ENCODE data around the gene RNPC3. TPM values are rescaled to one million over a fixed set of nuclear protein-coding genes. Genes with fewer than 3 reads are reported as not detected.

Gene RNPC3
- total and polyA plus RNA-seq, 9 of the 15 experiments (the other 6 are each of a cell fraction or from before 2014, with no cell fraction given): 5.4 to 31.4 (median 17.1) TPM

DNA sequence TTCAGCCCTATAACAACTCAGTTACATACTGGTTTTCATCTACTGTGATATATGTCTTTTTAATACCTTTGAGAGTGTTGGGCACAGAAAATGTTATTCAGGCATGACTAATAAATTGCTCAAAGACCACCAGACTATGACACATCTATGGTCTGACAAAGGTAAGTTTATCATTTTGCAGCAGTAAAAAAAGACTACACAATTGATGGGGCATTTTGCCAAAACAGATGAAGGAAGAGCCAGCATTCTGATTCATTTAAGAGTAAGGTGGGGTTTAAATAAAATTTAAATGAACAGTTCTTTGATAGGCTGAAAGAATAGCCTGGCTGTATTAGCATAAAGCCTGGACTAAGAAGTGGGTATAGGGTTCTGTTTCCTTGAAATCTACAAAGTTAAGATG, 8.8 kb upstream of the RNPC3 start:
- BruUV-seq (replicated peaks): no TSS peak
- H4K20me1 ChIP-seq (replicated peaks; ENCODE audit: control insufficient read depth, insufficient read depth, low read length): no peaks in the 10 kb centered on the region
- H3K27ac ChIP-seq (ENCODE audit: extremely low read depth, low read depth, low read length): no peak overlapping the region
- no peak overlapping the region for H2AFZ ChIP-seq (ENCODE audit: low read depth, low read length)
- no peak for ATAC-seq
- no peaks in the 10 kb centered on the region for H3K27me3 ChIP-seq (ENCODE audit: control insufficient read depth in 2 of 2, insufficient read depth in 2 of 2, low read length in 2 of 2)
- ChIA-PET POLR2A (interaction anchor here (0.7 kb wide), 1 partner anchor 298 kb away, joined by 3 read pairs; no protein-coding TSS in a partner anchor), CTCF (ENCODE audit: low intra/inter-chr PET ratio) (no interaction called here)
- no peak for DNase-seq (ENCODE audit: extremely low read depth in 1 of 4, low spot score in 3 of 4)
- no peaks in the 10 kb centered on the region for H3K36me3 ChIP-seq (ENCODE audit: control insufficient read depth, insufficient read depth, low read length)
- FAIRE-seq: no peak
- no peaks in the 10 kb centered on the region for H3K4me1 ChIP-seq (replicated peaks in 1 of 2; ENCODE audit: control insufficient read depth in 2 of 2, insufficient read depth in 2 of 2, low read length in 2 of 2)
- no peaks in the 10 kb centered on the region for H3K9me1 ChIP-seq (ENCODE audit: control insufficient read depth, insufficient read depth, low read length)
- in situ Hi-C loops (cut with MboI) (no loop called here), intact Hi-C loops (cut with micrococcal nuclease) (loop anchor here (10.0 kb wide), 1 partner anchor 412 kb away; the partner anchor contains the start of gene COL11A1)
- H3K4me3 ChIP-seq: no peak overlapping the region
- no peak overlapping the region for H3K4me2 ChIP-seq (ENCODE audit: insufficient read depth, low read length)
- H3K9me3 ChIP-seq (replicated peaks; ENCODE audit: control insufficient read depth, insufficient read depth, low read depth, low read length): no peaks in the 10 kb centered on the region
- no peak overlapping the region for H3K9ac ChIP-seq (ENCODE audit: insufficient read depth in 1 of 2, low read depth in 2 of 2, low read length in 2 of 2)
- H3K79me2 ChIP-seq (ENCODE audit: control insufficient read depth, insufficient read depth, low read length): no peaks in the 10 kb centered on the region
- TF ChIP-seq WHSC1 (IDR thresholded peaks at IDR 0.05; ENCODE audit: low read length) (no peak), NR2C2 (CRISPR knock-in tag; IDR thresholded peaks at IDR 0.05) (no peak), NR2C2 (tag; IDR thresholded peaks at IDR 0.05) (no peak), KDM5B (IDR thresholded peaks at IDR 0.05; ENCODE audit: insufficient replicate concordance, low read depth, low read length) (no peak), ETV6 (IDR thresholded peaks at IDR 0.05; ENCODE audit: borderline replicate concordance in 1 of 2, low read depth in 2 of 2, low read length in 1 of 2) (no peak), ETV6 (CRISPR knock-in tag; IDR thresholded peaks at IDR 0.05; ENCODE audit: borderline replicate concordance) (no peak), TGIF2 (CRISPR knock-in tag; IDR thresholded peaks at IDR 0.05) (no peak), RBM17 (IDR thresholded peaks at IDR 0.05; ENCODE audit: borderline replicate concordance, low read depth, low read length) (no peak), PREB (CRISPR knock-in tag; IDR thresholded peaks at IDR 0.05) (no peak), ZNF24 (IDR thresholded peaks at IDR 0.05) (no peak), PCBP1 (IDR thresholded peaks at IDR 0.05; ENCODE audit: low read depth, low read length, poor library complexity, severe bottlenecking) (no peak)
- TF ChIP-seq, protein P1, sequence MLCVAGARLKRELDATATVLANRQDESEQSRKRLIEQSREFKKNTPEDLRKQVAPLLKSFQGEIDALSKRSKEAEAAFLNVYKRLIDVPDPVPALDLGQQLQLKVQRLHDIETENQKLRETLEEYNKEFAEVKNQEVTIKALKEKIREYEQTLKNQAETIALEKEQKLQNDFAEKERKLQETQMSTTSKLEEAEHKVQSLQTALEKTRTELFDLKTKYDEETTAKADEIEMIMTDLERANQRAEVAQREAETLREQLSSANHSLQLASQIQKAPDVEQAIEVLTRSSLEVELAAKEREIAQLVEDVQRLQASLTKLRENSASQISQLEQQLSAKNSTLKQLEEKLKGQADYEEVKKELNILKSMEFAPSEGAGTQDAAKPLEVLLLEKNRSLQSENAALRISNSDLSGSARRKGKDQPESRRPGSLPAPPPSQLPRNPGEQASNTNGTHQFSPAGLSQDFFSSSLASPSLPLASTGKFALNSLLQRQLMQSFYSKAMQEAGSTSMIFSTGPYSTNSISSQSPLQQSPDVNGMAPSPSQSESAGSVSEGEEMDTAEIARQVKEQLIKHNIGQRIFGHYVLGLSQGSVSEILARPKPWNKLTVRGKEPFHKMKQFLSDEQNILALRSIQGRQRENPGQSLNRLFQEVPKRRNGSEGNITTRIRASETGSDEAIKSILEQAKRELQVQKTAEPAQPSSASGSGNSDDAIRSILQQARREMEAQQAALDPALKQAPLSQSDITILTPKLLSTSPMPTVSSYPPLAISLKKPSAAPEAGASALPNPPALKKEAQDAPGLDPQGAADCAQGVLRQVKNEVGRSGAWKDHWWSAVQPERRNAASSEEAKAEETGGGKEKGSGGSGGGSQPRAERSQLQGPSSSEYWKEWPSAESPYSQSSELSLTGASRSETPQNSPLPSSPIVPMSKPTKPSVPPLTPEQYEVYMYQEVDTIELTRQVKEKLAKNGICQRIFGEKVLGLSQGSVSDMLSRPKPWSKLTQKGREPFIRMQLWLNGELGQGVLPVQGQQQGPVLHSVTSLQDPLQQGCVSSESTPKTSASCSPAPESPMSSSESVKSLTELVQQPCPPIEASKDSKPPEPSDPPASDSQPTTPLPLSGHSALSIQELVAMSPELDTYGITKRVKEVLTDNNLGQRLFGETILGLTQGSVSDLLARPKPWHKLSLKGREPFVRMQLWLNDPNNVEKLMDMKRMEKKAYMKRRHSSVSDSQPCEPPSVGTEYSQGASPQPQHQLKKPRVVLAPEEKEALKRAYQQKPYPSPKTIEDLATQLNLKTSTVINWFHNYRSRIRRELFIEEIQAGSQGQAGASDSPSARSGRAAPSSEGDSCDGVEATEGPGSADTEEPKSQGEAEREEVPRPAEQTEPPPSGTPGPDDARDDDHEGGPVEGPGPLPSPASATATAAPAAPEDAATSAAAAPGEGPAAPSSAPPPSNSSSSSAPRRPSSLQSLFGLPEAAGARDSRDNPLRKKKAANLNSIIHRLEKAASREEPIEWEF (CRISPR knock-in tag; IDR thresholded peaks at IDR 0.05): no peak
- TF ChIP-seq, protein P2, sequence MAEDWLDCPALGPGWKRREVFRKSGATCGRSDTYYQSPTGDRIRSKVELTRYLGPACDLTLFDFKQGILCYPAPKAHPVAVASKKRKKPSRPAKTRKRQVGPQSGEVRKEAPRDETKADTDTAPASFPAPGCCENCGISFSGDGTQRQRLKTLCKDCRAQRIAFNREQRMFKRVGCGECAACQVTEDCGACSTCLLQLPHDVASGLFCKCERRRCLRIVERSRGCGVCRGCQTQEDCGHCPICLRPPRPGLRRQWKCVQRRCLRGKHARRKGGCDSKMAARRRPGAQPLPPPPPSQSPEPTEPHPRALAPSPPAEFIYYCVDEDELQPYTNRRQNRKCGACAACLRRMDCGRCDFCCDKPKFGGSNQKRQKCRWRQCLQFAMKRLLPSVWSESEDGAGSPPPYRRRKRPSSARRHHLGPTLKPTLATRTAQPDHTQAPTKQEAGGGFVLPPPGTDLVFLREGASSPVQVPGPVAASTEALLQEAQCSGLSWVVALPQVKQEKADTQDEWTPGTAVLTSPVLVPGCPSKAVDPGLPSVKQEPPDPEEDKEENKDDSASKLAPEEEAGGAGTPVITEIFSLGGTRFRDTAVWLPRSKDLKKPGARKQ (CRISPR knock-in tag; IDR thresholded peaks at IDR 0.05): no peak
- TF ChIP-seq, protein P3, sequence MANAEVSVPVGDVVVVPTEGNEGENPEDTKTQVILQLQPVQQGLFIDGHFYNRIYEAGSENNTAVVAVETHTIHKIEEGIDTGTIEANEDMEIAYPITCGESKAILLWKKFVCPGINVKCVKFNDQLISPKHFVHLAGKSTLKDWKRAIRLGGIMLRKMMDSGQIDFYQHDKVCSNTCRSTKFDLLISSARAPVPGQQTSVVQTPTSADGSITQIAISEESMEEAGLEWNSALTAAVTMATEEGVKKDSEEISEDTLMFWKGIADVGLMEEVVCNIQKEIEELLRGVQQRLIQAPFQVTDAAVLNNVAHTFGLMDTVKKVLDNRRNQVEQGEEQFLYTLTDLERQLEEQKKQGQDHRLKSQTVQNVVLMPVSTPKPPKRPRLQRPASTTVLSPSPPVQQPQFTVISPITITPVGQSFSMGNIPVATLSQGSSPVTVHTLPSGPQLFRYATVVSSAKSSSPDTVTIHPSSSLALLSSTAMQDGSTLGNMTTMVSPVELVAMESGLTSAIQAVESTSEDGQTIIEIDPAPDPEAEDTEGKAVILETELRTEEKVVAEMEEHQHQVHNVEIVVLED (CRISPR knock-in tag; IDR thresholded peaks at IDR 0.05): no peak
